AG10803 (cell line): Measurements from ENCODE around the gene EYS.
A peak's percentile ranks its signal among the peaks of the same experiment; 100 is the strongest.

Experiments used
- DNase-seq: peaks from one replicate; pipeline ENCODE4 v3.0.0; 2010; ENCODE audit warnings: low read depth
- H3K4me3 ChIP-seq: 2 replicates; pipeline ENCODE4 v1.5.1; 2011; ENCODE audit warnings: mild to moderate bottlenecking, low read length, control low read depth
- TF ChIP-seq, protein P1 (sequence below): conservative IDR thresholded peaks from 2 replicates; pipeline ENCODE4 v1.5.1; 2011; ENCODE audit warnings: mild to moderate bottlenecking, low read length, control low read depth, inconsistent platforms

The EYS gene

DNA sequence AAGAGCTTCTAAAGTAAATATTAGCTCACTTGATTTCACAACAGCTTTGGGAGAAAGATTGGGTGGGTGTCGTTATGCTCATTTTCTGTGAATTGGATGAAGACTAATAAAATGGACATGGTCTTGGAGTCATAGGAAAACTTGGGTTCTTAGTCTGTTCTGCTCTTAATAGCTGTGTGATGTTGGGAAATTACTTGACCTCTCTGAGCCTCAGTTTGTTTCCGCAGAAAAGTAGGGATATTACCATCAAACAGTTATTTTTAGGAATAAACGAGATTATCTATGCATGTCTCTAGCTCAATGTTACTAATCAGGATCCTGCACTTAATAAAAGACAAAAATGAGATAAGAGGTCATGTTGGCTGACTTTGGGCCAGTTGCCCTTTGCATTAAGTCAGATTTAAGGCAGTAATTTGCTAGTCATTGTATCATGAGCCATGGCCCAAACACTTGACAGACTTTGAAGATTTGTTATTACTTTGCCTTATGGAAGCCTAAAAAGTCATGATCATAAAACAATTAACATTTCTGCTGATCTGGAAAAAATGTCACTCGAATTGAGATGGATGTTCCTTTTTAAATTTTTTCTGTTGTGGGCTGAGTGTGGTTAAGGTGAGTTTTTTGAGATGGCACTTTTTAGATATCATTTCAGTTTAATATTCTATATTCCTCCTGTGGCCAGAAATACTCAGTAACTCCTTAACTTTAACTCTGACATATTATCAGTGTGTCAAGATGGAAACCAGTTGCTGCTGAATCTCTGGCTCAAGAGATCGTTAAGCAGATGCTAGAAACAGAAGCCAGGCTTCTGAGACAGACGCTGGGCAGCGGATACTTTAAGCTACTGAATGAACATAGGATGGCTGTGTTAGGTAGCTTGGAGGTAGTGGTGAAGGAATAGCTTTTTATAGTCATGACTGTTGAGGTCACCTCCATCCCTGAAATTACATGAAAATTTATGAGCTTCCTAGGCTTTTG lies 1779.8 kb downstream of the EYS start:
- TF ChIP-seq, protein P1, sequence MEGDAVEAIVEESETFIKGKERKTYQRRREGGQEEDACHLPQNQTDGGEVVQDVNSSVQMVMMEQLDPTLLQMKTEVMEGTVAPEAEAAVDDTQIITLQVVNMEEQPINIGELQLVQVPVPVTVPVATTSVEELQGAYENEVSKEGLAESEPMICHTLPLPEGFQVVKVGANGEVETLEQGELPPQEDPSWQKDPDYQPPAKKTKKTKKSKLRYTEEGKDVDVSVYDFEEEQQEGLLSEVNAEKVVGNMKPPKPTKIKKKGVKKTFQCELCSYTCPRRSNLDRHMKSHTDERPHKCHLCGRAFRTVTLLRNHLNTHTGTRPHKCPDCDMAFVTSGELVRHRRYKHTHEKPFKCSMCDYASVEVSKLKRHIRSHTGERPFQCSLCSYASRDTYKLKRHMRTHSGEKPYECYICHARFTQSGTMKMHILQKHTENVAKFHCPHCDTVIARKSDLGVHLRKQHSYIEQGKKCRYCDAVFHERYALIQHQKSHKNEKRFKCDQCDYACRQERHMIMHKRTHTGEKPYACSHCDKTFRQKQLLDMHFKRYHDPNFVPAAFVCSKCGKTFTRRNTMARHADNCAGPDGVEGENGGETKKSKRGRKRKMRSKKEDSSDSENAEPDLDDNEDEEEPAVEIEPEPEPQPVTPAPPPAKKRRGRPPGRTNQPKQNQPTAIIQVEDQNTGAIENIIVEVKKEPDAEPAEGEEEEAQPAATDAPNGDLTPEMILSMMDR, result no peak
- no peak for DNase-seq

DNA sequence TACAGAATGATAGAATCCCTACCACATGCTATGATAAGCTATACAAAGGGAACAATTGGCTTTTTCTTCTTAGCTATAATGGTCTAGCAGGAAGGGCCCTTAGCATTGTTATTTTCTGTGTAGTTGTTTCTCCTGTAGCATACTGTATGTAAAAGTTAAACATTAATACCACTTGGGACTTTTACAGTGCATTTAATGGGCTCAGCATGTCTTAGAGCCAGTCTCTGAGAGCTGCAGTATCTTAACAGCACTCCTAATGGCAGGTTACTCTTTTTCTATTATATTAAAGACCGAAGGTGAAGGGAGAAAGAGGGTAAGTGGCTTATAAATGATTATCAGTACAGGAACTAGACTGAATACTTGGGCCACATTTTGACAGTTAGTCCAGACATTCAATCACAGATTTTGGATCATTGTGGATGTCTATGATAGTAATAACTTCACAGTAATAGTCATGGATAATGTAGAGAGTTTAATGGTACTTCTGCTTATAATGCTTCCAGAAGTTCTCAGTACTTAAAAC lies 1780.7 kb downstream of the EYS start:
- TF ChIP-seq, protein P1, result no peak
- H3K4me3 ChIP-seq, result no peak overlapping the region
- DNase-seq, result no peak

More for the DNA sequence above, 1779.8 kb downstream of the EYS start:
- H3K4me3 ChIP-seq, result no peak overlapping the region

DNA sequence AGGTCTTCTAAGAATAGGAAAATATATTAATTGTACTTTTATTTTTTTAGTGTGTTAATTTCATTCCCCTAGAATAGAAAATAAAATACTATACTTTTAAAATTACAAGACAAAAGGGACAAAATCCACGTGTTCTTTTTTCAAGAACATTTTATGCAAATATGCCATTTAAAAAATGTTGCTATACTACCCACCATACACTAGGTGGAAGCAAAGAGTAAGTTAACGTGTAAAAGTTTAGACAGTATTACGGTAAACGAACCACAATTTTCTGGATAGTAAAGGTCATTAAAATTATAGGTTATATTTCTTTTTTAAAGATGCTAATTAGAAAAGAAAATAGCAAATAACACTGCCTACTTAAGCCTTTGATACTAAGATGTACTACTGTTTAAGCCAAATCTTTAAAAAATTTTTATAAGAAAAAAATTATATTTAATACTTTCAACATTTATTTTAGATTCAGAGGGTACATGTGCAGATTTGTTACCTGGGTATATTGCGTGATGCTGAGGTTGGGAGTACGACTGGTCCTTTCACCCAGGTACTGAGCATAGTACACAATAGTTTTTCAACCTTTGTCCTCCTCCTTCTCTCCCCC lies 1783.8 kb downstream of the EYS start:
- DNase-seq, result peak; percentile 41
- TF ChIP-seq, protein P1, result peak; percentile 74

DNA sequence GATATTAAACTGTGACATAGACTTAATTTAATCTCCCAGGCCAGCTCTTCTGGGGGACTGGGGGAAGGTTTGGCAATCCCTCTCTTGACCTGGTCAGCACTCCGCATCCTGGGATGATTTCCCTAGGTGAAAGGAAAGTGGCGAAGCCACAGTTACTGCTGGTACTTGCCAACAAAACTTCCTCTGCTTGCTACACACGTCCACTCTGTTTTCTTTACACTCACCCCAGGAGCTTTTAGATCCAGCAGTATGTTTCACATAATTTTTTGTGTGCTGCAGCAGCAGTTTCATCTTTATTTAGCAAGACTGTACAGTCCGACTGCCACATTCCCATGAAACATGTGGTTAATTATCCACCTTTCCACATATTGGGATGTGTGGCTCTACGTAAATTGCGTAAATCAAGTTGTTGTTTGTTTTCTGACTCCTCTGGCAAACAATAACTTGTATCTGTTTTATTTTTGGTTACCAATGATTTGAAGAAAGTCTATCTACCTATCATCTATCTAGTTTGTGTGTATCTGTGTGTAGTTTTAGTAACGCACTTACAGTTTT lies 1787.4 kb downstream of the EYS start:
- no peak overlapping the region for H3K4me3 ChIP-seq
- TF ChIP-seq, protein P1, result no peak
- no peak for DNase-seq

More for the DNA sequence above, 1783.8 kb downstream of the EYS start:
- H3K4me3 ChIP-seq, result no peak overlapping the region

DNA sequence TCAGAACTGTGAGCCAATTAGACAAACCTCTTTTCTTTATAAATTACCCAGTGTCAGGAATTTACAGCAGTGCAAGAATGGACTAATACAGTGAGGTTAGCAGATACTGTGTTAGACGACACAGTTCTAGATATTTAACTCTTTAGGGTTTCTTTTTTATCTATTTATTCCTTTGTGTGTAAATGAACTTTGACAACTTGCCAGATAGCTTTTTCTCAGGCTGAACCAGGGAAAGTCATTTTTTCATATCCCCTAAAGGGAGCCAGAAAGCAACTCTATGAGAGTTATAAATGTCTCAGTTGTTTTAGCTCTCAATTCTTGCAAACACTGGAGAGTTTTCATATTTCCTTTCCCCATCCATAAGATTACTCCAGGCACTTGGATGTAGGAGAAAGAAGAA lies 1794.1 kb downstream of the EYS start:
- no peak overlapping the region for H3K4me3 ChIP-seq
- TF ChIP-seq, protein P1, result no peak
- no peak for DNase-seq

DNA sequence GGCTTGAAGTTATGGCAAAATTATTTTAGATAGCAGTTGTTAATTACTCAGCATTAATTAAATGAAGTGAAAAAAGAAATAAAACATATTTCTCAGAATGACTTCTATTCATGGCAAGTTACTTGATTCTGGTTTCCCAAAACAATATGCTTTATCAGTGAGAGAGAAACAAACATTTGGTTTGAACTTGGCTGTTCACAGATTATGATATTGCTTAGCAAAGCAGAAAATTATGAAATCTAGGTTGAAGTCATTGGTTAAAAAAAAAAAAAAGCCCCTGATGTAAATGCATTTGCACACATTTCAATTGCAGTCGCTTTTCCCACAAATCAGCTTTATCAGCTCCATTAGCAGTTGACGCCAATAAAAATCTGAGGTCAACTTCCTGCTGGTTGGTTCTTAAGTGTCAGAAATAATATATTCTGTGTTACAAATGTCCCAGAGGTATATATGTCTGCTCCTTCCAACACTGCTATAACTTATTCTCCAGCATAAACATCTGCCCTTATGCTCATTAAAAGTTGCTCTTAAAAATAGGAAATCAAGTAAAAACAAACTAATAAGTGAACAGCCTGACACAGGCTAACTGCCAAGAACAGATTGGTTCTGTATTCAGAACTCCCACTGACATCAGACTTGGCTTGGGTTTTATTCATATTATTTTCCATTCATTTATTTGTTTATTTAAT lies 1796.0 kb downstream of the EYS start:
- TF ChIP-seq, protein P1, result no peak
- no peak overlapping the region for H3K4me3 ChIP-seq
- DNase-seq, result no peak
